Keratinocyte (primary cell): Measurements from ENCODE around the gene UBE2D4.

ENCODE experiments used
- EZH2 ChIP-seq: IDR thresholded peaks from one replicate; pipeline ENCODE4 v1.6.1; 2012; ENCODE audit warnings: inconsistent platforms, mild to moderate bottlenecking, low read length, moderate library complexity
- TF ChIP-seq, protein P1 (sequence below), 3 experiments: IDR thresholded peaks in 1 of 3; conservative IDR thresholded peaks in 1 of 3; optimal IDR thresholded peaks in 1 of 3; 2 replicates in 2 of 3; 3 replicates in 1 of 3; pipeline versions ENCODE3 to v1.5.1; 2011; ENCODE audit warnings: low read length in 3 of 3, mild to moderate bottlenecking in 3 of 3, moderate library complexity in 2 of 3, control low read depth in 1 of 3, inconsistent platforms in 1 of 3; ENCODE audit not compliant: insufficient read depth in 2 of 3; ENCODE audit errors: extremely low read depth in 1 of 3

DNA sequence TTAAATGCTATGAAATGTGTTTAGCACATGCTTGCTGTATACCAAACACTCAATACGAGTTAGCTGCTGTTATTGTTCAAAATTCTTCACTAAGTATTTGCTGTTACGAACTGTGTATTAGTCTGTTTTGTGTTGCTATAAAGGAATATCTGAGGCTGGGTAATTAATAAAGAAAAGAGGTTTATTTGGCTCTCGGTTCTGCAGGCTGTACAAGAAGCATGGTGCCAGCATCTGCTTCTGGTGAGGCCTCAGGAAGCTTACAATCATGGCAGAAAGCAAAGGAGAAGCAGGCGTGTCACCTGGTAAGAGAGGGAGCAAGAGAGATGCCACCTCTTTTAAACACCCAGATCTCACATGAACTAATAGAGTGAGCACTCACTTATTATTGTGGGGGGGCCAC, 1.6 kb downstream of the UBE2D4 start:
- TF ChIP-seq, protein P1, sequence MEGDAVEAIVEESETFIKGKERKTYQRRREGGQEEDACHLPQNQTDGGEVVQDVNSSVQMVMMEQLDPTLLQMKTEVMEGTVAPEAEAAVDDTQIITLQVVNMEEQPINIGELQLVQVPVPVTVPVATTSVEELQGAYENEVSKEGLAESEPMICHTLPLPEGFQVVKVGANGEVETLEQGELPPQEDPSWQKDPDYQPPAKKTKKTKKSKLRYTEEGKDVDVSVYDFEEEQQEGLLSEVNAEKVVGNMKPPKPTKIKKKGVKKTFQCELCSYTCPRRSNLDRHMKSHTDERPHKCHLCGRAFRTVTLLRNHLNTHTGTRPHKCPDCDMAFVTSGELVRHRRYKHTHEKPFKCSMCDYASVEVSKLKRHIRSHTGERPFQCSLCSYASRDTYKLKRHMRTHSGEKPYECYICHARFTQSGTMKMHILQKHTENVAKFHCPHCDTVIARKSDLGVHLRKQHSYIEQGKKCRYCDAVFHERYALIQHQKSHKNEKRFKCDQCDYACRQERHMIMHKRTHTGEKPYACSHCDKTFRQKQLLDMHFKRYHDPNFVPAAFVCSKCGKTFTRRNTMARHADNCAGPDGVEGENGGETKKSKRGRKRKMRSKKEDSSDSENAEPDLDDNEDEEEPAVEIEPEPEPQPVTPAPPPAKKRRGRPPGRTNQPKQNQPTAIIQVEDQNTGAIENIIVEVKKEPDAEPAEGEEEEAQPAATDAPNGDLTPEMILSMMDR (optimal IDR thresholded peaks at IDR 0.05 in 1 of 3, IDR thresholded peaks at IDR 0.05 in 1 of 3, conservative IDR thresholded peaks at IDR 0.05 in 1 of 3; ENCODE audit: extremely low read depth in 1 of 3, insufficient read depth in 2 of 3, low read length in 3 of 3) = no peak
- no peak for TF ChIP-seq EZH2
